ENCODE data around the gene DSCAM.

DNA sequence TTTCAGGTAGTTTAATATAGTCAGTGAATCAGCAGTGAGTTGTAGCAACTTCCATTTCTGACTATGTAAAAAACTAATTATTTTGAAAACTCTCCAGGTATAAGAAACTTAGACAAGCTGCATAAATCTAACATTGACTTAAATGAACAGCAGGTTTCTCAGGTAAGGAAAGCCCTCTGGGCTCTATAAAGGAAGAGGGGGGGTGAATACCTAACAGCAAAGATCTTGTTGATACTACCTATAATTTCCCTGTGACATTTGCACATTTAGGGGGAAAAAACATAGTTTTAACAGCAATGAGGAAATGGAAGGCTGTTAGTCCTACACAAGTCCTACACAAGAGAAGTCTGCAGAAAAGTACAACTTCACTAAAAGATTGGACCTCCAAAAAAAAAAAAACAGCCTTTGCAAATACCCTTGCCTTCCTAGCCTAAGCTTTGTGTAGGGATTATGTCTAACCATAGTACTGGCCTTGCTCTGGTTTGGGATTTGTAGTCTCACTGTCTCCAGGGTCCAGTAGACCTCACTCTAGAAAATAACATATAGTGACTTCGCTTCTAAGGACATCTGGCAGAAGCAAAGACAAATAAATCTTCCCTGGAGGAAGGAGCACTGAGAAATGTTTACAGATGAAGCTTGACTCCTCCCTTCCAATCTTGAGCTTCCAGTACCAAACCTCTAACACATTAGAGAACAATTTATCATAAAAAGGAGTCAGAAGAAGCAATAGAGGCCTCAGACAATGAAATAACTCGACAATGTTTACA is 459.8 kb downstream of the DSCAM start:
- TF ChIP-seq, protein P1, sequence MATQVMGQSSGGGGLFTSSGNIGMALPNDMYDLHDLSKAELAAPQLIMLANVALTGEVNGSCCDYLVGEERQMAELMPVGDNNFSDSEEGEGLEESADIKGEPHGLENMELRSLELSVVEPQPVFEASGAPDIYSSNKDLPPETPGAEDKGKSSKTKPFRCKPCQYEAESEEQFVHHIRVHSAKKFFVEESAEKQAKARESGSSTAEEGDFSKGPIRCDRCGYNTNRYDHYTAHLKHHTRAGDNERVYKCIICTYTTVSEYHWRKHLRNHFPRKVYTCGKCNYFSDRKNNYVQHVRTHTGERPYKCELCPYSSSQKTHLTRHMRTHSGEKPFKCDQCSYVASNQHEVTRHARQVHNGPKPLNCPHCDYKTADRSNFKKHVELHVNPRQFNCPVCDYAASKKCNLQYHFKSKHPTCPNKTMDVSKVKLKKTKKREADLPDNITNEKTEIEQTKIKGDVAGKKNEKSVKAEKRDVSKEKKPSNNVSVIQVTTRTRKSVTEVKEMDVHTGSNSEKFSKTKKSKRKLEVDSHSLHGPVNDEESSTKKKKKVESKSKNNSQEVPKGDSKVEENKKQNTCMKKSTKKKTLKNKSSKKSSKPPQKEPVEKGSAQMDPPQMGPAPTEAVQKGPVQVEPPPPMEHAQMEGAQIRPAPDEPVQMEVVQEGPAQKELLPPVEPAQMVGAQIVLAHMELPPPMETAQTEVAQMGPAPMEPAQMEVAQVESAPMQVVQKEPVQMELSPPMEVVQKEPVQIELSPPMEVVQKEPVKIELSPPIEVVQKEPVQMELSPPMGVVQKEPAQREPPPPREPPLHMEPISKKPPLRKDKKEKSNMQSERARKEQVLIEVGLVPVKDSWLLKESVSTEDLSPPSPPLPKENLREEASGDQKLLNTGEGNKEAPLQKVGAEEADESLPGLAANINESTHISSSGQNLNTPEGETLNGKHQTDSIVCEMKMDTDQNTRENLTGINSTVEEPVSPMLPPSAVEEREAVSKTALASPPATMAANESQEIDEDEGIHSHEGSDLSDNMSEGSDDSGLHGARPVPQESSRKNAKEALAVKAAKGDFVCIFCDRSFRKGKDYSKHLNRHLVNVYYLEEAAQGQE (IDR thresholded peaks at IDR 0.05; ENCODE audit: low read depth) = no peak
- no peak for TF ChIP-seq TEAD4 (IDR thresholded peaks at IDR 0.05)
- no peak for TF ChIP-seq CEBPB (IDR thresholded peaks at IDR 0.05)
- no peak for TF ChIP-seq TAF1 (IDR thresholded peaks at IDR 0.05; ENCODE audit: low read depth)
- no peak for TF ChIP-seq RAD21 (IDR thresholded peaks at IDR 0.05; ENCODE audit: low read depth)
- TF ChIP-seq EP300 (IDR thresholded peaks at IDR 0.05; ENCODE audit: borderline replicate concordance) = no peak
- TF ChIP-seq YY1 (IDR thresholded peaks at IDR 0.05; ENCODE audit: low read depth) = no peak
- TF ChIP-seq, protein P2, sequence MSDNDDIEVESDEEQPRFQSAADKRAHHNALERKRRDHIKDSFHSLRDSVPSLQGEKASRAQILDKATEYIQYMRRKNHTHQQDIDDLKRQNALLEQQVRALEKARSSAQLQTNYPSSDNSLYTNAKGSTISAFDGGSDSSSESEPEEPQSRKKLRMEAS (IDR thresholded peaks at IDR 0.05) = no peak
- TF ChIP-seq EGR1 (IDR thresholded peaks at IDR 0.05) = no peak
- no peak for TF ChIP-seq CREB1 (IDR thresholded peaks at IDR 0.05; ENCODE audit: low read depth)

Measured in Ishikawa (cell line).